Stimulated activated CD4-positive, alpha-beta T cell treated with anti-CD3 and anti-CD28 coated beads, Interleukin-4, amount 100 ng/mL, for 48 hours (primary cell): ENCODE results near the gene MUSTN1.

Source experiments
- DNase-seq, 2 donors: peaks; one replicate each; pipeline ENCODE4 v3.0.0-alpha.2; 2020; ENCODE audit warnings: low read depth in 2 of 2

Gene MUSTN1

GRCh38 chr3:52805270-52806039 is 29.4 kb downstream of the MUSTN1 start:
- DNase-seq: no peak

DNA sequence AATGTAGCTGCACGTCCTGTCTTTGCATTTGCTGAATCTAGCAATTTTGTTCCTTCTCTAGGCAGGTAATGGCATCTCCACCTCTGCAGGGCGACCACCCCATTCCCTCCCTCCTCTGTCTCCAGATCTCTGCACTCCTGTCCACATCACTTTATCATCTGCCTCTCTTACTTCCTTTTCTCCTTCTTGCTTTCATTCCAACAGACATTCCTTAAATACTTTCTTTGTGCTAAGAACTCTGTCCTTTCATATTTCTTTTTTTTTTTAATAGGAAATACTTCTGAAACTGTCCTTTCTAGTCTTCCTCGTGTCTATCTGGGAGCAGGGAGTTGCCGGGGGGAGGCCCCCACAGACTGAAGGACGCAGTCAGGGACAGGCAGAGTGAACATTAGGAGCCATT is 33.0 kb downstream of the MUSTN1 start:
- no peak for DNase-seq

DNA sequence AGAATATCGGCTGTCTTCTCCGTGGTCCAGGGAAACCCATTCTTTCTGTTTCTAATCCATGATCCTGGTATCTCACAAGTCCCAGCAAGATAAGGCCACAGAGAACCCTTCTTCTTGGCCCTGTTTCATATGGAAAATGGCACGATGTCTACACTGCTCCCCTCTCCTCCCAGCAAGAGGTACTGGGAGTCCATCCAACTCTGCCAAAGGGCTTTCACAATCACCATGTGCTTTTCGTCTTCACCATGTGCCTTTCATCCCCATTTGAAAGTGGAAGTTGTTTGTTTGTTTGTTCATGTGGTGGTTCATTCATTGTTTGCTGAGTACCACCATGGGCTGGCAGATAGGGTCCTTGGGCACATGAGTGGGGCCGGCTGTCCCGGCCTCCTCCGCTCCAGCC is 34.7 kb downstream of the MUSTN1 start:
- DNase-seq: no peak

GRCh38 chr3:52798978-52799476 is 35.8 kb downstream of the MUSTN1 start:
- DNase-seq: peak in 1 of 2 donors; percentile 5

DNA sequence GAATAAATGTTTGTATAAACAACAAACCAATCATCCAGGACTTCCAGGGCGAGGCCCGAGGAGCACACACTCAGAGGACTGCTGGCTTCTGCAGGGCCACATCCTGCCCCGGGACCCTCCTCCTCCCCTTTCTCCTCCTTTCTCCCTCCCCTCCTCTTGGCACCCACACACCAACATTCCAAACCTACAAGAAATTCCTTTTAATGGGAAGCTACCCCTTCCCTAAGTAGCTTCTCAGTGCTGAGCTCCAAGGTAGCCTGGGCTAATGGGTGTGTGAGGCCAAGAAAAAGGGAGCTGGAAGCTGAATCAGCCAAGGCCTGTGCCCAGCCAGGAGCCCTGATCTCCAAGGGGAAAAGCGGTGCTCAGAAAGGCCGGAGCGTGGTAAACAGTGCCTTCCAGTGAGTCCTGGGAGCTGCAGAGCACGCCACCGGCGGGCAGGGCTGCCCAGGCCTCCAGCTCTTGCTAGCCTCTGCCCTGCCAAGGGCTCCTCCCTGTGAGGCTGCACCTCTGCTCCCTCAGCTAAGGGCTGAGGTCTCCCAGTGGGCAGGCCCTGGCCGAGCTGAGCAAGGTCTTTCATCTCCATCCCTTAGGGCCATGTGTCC is 36.3 kb downstream of the MUSTN1 start:
- DNase-seq: no peak

- no peak for DNase-seq
Observed at GRCh38 chr3:52796411-52796810, 38.4 kb downstream of the MUSTN1 start.

GRCh38 chr3:52795298-52795900 is 39.4 kb downstream of the MUSTN1 start:
- DNase-seq: no peak

GRCh38 chr3:52794612-52795099 is 40.2 kb downstream of the MUSTN1 start, which contains the start of gene ITIH3:
Gene ITIH3, plus strand, starts transcription at chr3:52794796. Its CDS starts 8 bp downstream, at chr3:52794804.
- DNase-seq: no peak

DNA sequence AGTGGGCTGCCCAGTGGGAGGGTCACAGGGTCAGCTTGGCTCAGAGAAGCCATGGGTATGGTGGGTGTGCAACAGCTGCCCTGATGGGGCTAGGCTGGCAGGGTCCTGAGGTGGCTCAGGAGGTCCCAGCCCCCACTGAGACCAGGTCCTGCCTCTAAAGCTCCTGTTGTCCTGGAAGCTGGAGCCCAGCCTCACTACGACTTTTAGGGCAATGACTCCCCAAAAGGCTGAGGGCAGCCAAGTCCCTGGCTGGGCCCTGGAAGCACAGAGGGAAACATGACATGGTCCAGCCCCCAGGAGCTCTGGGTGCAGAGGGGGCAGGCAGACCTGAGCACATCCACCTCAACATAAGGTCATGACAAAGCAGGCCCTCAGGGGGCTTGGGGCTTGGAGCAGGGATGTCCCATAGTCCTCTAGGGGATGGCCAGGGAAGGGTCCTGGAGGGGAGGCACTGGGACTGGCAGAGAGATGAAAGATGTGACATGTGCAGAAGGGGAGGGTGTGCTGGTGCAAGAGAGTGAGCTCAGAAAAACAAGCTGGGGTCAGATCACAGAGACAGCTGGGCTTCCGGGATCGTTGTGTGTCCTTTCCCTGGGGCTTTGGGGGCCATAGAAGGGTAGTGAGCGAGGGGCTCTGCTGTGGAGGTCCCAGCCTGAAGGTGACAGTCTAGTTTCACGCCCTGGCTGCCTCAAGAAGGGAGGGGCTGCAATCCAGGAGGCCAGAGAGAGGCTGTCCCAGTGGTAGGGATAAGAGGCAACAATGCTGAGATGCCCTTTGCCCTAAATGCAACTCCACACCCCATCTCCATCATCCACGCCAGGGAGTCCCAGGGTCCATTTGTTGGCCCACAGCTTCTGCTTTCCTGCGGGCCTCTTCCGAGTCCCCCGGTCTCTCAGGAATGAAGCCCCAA is 40.9 kb downstream of the MUSTN1 start:
- no peak for DNase-seq

- DNase-seq: no peak
Observed at GRCh38 chr3:52792961-52793695, 41.7 kb downstream of the MUSTN1 start.

- DNase-seq: no peak
Observed at GRCh38 chr3:52792413-52792812, 42.4 kb downstream of the MUSTN1 start.

DNA sequence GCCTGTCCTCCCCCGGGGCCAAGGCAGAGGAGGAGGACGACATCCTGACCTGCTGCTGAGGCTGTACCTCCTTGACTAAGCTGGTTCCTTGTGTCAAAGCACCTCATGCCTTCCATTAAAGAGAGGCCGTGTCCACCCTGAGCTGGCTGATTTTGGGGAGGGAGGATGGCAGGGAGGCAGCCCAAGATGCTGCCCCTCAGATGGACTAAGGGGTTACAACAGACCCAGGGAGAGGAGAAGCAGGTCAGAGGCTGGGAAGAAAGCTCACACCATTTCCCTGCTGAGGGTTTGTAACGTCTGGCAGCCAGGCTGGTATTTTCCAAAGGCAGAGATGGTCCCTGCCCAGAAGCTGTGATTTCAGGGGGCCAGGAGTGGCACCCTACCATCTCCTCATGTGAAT is 42.9 kb downstream of the MUSTN1 start:
- no peak for DNase-seq

GRCh38 chr3:52791366-52791765 is 43.5 kb downstream of the MUSTN1 start:
- DNase-seq: no peak

DNA sequence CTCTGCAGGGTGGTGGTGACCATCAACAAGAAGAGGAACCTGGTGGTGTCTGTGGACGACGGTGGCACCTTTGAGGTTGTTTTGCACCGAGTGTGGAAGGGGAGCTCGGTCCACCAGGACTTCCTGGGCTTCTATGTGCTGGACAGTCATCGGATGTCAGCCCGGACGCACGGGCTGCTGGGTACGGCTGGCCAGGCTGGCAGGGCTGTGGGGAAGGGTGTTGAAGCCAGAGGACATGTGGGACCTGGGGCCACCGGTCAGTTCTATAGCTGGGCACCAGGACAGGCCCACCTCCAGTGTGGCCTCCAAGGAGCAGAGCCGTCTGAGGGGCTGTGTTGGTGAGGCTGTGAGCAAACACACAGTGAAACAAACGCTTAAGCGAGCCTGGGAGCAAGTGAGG is 44.1 kb downstream of the MUSTN1 start:
- DNase-seq: no peak

GRCh38 chr3:52790337-52790736 is 44.5 kb downstream of the MUSTN1 start:
- DNase-seq: no peak

GRCh38 chr3:52789746-52790040 is 45.1 kb downstream of the MUSTN1 start:
- DNase-seq: no peak

GRCh38 chr3:52788890-52789745 is 45.7 kb downstream of the MUSTN1 start:
- DNase-seq: no peak

- no peak for DNase-seq
Observed at GRCh38 chr3:52787672-52788625, 46.9 kb downstream of the MUSTN1 start.

GRCh38 chr3:52787246-52787645 is 47.6 kb downstream of the MUSTN1 start:
- no peak for DNase-seq
